A204.1 (cell line): Measurements from ENCODE around the gene EEFSEC.

Experiments
- FAIRE-seq: peaks from 2 replicates; lab custom pipeline; 2012; peaks lifted over from hg19 to GRCh38; lab: Jason Lieb, UNC

EEFSEC gene

GRCh38 chr3:128369881-128370642 is 216.8 kb downstream of the EEFSEC start:
- no peak for FAIRE-seq

- no peak for FAIRE-seq
Measured at GRCh38 chr3:128372281-128372680, 219.0 kb downstream of the EEFSEC start.

- no peak for FAIRE-seq
Measured at GRCh38 chr3:128372707-128373533, 219.6 kb downstream of the EEFSEC start.

GRCh38 chr3:128374746-128375445 is 221.6 kb downstream of the EEFSEC start:
- FAIRE-seq, result no peak

- FAIRE-seq, result no peak
Measured at GRCh38 chr3:128376516-128376915, 223.2 kb downstream of the EEFSEC start.

- FAIRE-seq, result no peak
Measured at GRCh38 chr3:128378631-128379347, 225.5 kb downstream of the EEFSEC start.

- no peak for FAIRE-seq
Measured at GRCh38 chr3:128379367-128380160, 226.3 kb downstream of the EEFSEC start.

GRCh38 chr3:128380295-128380694 is 227.0 kb downstream of the EEFSEC start:
- no peak for FAIRE-seq

- no peak for FAIRE-seq
Measured at GRCh38 chr3:128380719-128381118, 227.4 kb downstream of the EEFSEC start.

GRCh38 chr3:128381609-128382008 is 228.3 kb downstream of the EEFSEC start:
- FAIRE-seq, result no peak

- no peak for FAIRE-seq
Measured at GRCh38 chr3:128382221-128382807, 229.0 kb downstream of the EEFSEC start.

GRCh38 chr3:128383316-128384235 is 230.3 kb downstream of the EEFSEC start:
- FAIRE-seq, result no peak

GRCh38 chr3:128385080-128385832 is 232.0 kb downstream of the EEFSEC start:
- no peak for FAIRE-seq

- no peak for FAIRE-seq
Measured at GRCh38 chr3:128388932-128389331, 235.7 kb downstream of the EEFSEC start.

- FAIRE-seq, result no peak
Measured at GRCh38 chr3:128390867-128391266, 237.6 kb downstream of the EEFSEC start.

GRCh38 chr3:128392021-128392420 is 238.7 kb downstream of the EEFSEC start:
- no peak for FAIRE-seq

GRCh38 chr3:128392818-128393544 is 239.7 kb downstream of the EEFSEC start:
- no peak for FAIRE-seq

GRCh38 chr3:128394033-128394432 is 240.8 kb downstream of the EEFSEC start:
- no peak for FAIRE-seq
